Mesendoderm (in vitro differentiated cells): ENCODE measurements around the gene ANTXR1.
"Not testable (repeated sequence)": the region's sequence is repeated elsewhere in the genome, so short reads cannot be mapped to it uniquely, and the experiment has no call there.

Source experiments
- DNase-seq: peaks from one replicate; pipeline ENCODE4 v3.0.0; 2013
- H2AK5ac ChIP-seq: 2 replicates; pipeline ENCODE4 v1.6.1; 2013; ENCODE audit warnings: low read length, inconsistent platforms
- H2BK120ac ChIP-seq: 2 replicates; pipeline ENCODE4 v1.6.1; 2013; ENCODE audit warnings: low read depth, mild to moderate bottlenecking, low read length, moderate library complexity, mixed read lengths
- H2BK15ac ChIP-seq: replicated peaks from 2 replicates; pipeline ENCODE4 v1.6.1; 2013; ENCODE audit warnings: low read depth, mild to moderate bottlenecking, moderate library complexity
- H2BK5ac ChIP-seq: 2 replicates; pipeline ENCODE4 v1.6.1; 2013; ENCODE audit warnings: low read length, inconsistent platforms
- H3K18ac ChIP-seq: 2 replicates; pipeline ENCODE4 v1.6.1; 2013; ENCODE audit warnings: mild to moderate bottlenecking, low read length, mixed read lengths
- H3K23ac ChIP-seq: one replicate; pipeline ENCODE4 v1.6.1; 2013; ENCODE audit warnings: low read length
- H3K27ac ChIP-seq: 2 replicates; pipeline ENCODE4 v1.5.1; 2013; ENCODE audit warnings: low read depth, mild to moderate bottlenecking, inconsistent platforms, low read length, moderate library complexity
- H3K27me3 ChIP-seq: 2 replicates; pipeline ENCODE4 v1.6.1; 2013; ENCODE audit warnings: low read length, control low read depth, mild to moderate bottlenecking, inconsistent platforms; ENCODE audit not compliant: insufficient read depth, poor library complexity
- H3K36me3 ChIP-seq: 2 replicates; pipeline ENCODE4 v1.6.1; 2013; ENCODE audit warnings: low read length, inconsistent platforms; ENCODE audit not compliant: control insufficient read depth, insufficient read depth
- H3K4ac ChIP-seq: one replicate; pipeline ENCODE4 v1.6.1; 2013; ENCODE audit warnings: low read depth, mild to moderate bottlenecking, low read length, moderate library complexity
- H3K4me1 ChIP-seq: 2 replicates; pipeline ENCODE4 v1.6.1; 2013; ENCODE audit warnings: low read depth, low read length, inconsistent platforms; ENCODE audit not compliant: control insufficient read depth
- H3K4me2 ChIP-seq: 2 replicates; pipeline ENCODE4 v1.6.1; 2013; ENCODE audit warnings: low read length
- H3K4me3 ChIP-seq: 2 replicates; pipeline ENCODE4 v1.5.1; 2013; ENCODE audit warnings: mild to moderate bottlenecking, low read length
- H3K56ac ChIP-seq: one replicate; pipeline ENCODE4 v1.6.1; 2013; ENCODE audit warnings: low read length
- H3K79me1 ChIP-seq: 2 replicates; pipeline ENCODE4 v1.6.1; 2013; ENCODE audit warnings: low read length, inconsistent platforms
- H3K79me2 ChIP-seq: 2 replicates; pipeline ENCODE4 v1.6.1; 2013; ENCODE audit warnings: mild to moderate bottlenecking, low read length; ENCODE audit not compliant: control insufficient read depth, insufficient read depth
- H3K9ac ChIP-seq: 2 replicates; pipeline ENCODE4 v1.6.1; 2013; ENCODE audit warnings: low read length, inconsistent platforms
- H4K5ac ChIP-seq: one replicate; pipeline ENCODE4 v1.6.1; 2013; ENCODE audit warnings: low read length
- H4K8ac ChIP-seq: one replicate; pipeline ENCODE4 v1.6.1; 2013; ENCODE audit warnings: low read depth, mild to moderate bottlenecking, control low read depth, low read length, moderate library complexity
- WGBS: extraction: QIAGEN DNeasy Blood & Tissue Kit; methylation state at CpG from one replicate; pipeline ENCODE4 v1.1.7; 2013; ENCODE audit warnings: low lambda C conversion rate, missing lambda C conversion rate; ENCODE audit not compliant: insufficient coverage; ENCODE audit errors: extremely low coverage; 5-methylcytosine and 5-hydroxymethylcytosine counted together

The ANTXR1 gene

DNA sequence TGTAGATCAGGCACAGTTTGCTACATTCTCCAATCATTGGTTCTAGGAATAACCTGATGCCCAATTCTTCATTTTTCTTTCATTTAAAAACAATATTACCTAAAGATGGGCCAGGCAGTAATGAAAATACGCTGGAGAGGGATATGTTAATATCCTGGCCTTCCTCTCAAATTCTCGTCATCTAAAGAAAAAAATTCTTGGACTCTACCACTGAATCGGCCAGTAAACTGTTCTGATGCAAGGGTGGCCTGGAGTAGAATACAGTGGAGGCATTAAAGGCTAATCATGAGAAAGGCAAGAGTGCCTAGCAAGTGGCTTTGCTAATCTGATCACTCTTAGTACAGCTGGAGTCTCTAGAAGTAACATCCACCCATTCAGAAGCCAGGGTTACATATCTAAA is 157.7 kb downstream of the ANTXR1 start:
- Histone ChIP-seq H3K18ac (no peak overlapping the region), H2AK5ac (no peak overlapping the region), H4K5ac (no peak overlapping the region), H3K36me3 (no peaks in the 10 kb centered on the region), H3K56ac (no peak overlapping the region), H2BK15ac (no peak overlapping the region), H3K23ac (no peak overlapping the region), H3K79me2 (no peaks in the 10 kb centered on the region), H3K4me3 (no peak overlapping the region), H4K8ac (no peak overlapping the region), H3K4me2 (no peak overlapping the region), H2BK120ac (no peak overlapping the region), H2BK5ac (no peak overlapping the region), H3K27ac (no peak overlapping the region), H3K79me1 (no peaks in the 10 kb centered on the region), H3K27me3 (no peaks in the 10 kb centered on the region), H3K4ac (no peak overlapping the region), H3K4me1 (no peaks in the 10 kb centered on the region), H3K9ac (no peak overlapping the region)
- WGBS = no CpG with 5 or more reads among the region's 3 CpGs
- no peak for DNase-seq

DNA sequence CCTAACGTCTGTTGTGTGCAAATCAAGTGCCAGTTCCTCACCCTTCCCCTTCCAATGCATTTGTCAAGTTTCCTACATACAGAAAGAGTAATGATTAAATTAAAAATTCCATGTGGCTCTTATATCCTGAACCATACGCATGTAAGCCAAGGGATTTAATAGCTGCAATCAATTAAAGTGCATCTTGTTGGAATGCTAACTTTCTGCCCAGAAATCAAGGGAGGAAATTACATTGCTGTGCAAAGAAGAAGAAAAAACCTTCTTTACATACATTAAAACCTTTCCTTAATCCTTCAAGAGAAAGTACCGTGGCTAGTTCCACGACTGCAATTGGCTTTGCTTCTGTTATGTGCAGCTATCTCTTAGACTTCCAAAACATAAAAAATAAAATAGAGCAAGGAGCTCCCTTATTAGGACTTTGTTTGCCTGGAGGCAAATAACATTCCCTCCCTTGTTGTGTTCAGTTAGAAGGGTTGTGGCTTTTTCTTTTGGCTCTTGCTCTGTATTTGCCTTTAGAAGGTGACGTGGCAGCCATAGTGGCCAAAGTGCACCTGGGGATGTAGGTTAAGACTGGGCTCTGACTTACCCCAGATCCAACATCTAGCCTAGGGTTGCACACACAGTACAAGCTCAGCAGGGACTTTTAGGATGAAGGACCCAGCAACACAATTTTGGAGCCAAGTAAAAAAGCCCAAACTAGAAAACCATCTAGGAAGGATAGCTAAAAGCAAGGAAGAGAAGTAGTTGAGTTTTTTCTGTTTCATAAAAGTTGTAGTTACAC is 158.3 kb downstream of the ANTXR1 start:
- no peak overlapping the region for H3K9ac ChIP-seq
- H3K4me1 ChIP-seq = no peaks in the 10 kb centered on the region
- H3K56ac ChIP-seq = no peak overlapping the region
- H3K27ac ChIP-seq = no peak overlapping the region
- no peak overlapping the region for H3K4me2 ChIP-seq
- H2BK15ac ChIP-seq = no peak overlapping the region
- no peak overlapping the region for H4K5ac ChIP-seq
- peak overlapping the region; percentile 34 for H3K18ac ChIP-seq
- no CpG with 5 or more reads among the region's 5 CpGs for WGBS
- no peak overlapping the region for H3K4ac ChIP-seq
- no peak overlapping the region for H2BK5ac ChIP-seq
- no peak overlapping the region for H3K4me3 ChIP-seq
- H3K79me2 ChIP-seq = no peaks in the 10 kb centered on the region
- DNase-seq = no peak
- no peak overlapping the region for H2BK120ac ChIP-seq
- H4K8ac ChIP-seq = no peak overlapping the region
- no peaks in the 10 kb centered on the region for H3K79me1 ChIP-seq
- H2AK5ac ChIP-seq = no peak overlapping the region
- H3K36me3 ChIP-seq = no peaks in the 10 kb centered on the region
- no peak overlapping the region for H3K23ac ChIP-seq
- H3K27me3 ChIP-seq = no peaks in the 10 kb centered on the region

DNA sequence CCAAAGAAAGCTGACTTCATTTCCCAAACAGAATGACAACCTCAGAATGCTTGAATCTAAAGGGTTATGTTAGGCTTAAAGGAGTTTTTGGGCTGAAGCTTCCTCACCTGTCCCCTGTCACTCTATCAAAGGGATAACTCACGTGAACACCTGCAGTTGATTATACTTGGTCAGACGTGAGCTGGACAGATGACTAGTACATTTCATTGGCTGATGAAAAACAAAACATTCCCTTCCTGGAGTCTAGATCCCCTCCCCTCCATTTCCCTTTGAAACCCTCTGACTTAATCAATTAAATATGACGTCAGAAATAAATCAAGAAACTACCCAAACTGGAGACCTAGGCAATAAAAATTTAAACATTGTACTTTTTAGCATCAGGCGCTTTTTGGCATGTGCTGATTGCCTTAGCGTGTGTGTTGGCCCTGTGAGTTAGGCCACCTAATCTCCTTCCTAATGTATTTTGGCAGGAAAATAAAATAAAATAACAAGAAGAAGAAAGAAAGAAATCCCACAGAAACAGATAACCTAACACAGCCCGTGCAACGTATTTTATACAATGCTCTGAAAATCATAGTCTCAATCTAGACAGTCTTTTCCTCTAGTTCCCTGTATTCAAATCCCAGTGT is 159.0 kb downstream of the ANTXR1 start:
- H3K23ac ChIP-seq = no peak overlapping the region
- H3K79me1 ChIP-seq = no peaks in the 10 kb centered on the region
- no peak overlapping the region for H2AK5ac ChIP-seq
- no peak overlapping the region for H3K4me3 ChIP-seq
- H2BK15ac ChIP-seq = no peak overlapping the region
- no peak overlapping the region for H3K18ac ChIP-seq
- H4K8ac ChIP-seq = no peak overlapping the region
- H3K36me3 ChIP-seq = no peaks in the 10 kb centered on the region
- no peak overlapping the region for H3K56ac ChIP-seq
- no CpG with 5 or more reads among the region's 7 CpGs for WGBS
- no peak overlapping the region for H3K4ac ChIP-seq
- H4K5ac ChIP-seq = no peak overlapping the region
- no peaks in the 10 kb centered on the region for H3K27me3 ChIP-seq
- no peak overlapping the region for H3K9ac ChIP-seq
- peaks cover 3% of the 10 kb centered on the region for H3K4me1 ChIP-seq
- no peaks in the 10 kb centered on the region for H3K79me2 ChIP-seq
- H2BK120ac ChIP-seq = no peak overlapping the region
- no peak overlapping the region for H3K27ac ChIP-seq
- no peak for DNase-seq
- no peak overlapping the region for H3K4me2 ChIP-seq
- no peak overlapping the region for H2BK5ac ChIP-seq

DNA sequence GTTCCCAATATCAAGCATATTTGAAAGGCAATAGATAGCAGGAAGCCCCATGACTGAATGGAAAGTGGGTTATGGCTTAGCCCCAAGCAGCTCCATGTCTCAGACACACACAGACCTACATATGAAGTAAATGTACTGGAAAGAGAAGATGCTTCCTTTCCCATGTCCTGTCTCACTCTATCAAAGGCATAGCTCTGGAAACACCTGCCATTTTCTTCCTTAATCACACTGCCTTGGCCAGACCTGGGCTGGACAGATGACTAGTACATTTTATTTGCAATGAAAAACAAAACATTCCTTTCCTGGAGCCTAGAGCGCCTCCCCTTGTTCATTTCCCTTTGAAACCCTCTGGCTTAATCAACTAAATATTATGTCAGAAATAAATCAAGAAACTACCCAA is 160.7 kb downstream of the ANTXR1 start:
- Histone ChIP-seq H3K4me1 (peaks cover 12% of the 10 kb centered on the region), H4K5ac (no peak overlapping the region), H2AK5ac (no peak overlapping the region), H3K18ac (no peak overlapping the region), H2BK15ac (no peak overlapping the region), H2BK5ac (no peak overlapping the region), H3K27ac (no peak overlapping the region), H3K4me2 (no peak overlapping the region), H2BK120ac (no peak overlapping the region), H3K56ac (no peak overlapping the region), H3K9ac (no peak overlapping the region), H4K8ac (no peak overlapping the region), H3K4ac (no peak overlapping the region), H3K4me3 (no peak overlapping the region), H3K79me2 (no peaks in the 10 kb centered on the region), H3K27me3 (no peaks in the 10 kb centered on the region), H3K23ac (no peak overlapping the region), H3K79me1 (no peaks in the 10 kb centered on the region), H3K36me3 (no peaks in the 10 kb centered on the region)
- no CpG with 5 or more reads among the region's 1 CpG for WGBS
- no peak for DNase-seq

DNA sequence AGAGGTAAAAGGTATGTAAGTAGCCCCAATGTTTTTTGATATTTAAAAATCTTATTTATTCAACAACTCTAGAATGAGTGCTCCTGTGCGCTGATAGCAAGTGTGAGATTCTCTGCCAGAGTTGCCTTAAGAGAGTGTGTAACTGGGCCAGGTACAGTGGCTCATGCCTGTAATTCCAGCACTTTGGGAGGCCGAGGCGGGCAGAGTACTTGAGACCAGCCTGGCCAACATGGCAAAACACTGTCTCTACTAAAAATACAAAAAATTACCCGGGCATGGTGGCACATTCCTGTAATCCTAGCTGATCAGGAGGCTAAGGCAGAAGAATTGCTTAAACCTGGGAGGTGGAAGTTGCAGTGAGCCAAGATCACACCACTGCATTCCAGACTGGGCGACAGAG is 161.2 kb downstream of the ANTXR1 start:
- not testable (repeated sequence) for H3K79me2 ChIP-seq, H3K36me3 ChIP-seq, H3K4me3 ChIP-seq, H2BK5ac ChIP-seq, H3K27me3 ChIP-seq, H3K4me2 ChIP-seq, H3K56ac ChIP-seq, H3K23ac ChIP-seq, H3K79me1 ChIP-seq, H4K8ac ChIP-seq, H3K9ac ChIP-seq, H3K4ac ChIP-seq, H2BK120ac ChIP-seq, H2BK15ac ChIP-seq, DNase-seq, H3K27ac ChIP-seq, H2AK5ac ChIP-seq, H3K18ac ChIP-seq, H4K5ac ChIP-seq
- no CpG with 5 or more reads among the region's 5 CpGs for WGBS
- peaks cover 12% of the 10 kb centered on the region for H3K4me1 ChIP-seq
